ENCODE measurements around the gene FLT1.

The FLT1 gene

GRCh38 chr13:28349907-28350654 is 144.8 kb downstream of the FLT1 start:
- in situ Hi-C loops (cut with MboI; ENCODE audit: low sequenced_read_pairs), result no loop called here

- in situ Hi-C loops (cut with MboI; ENCODE audit: low sequenced_read_pairs), result no loop called here
Observed at GRCh38 chr13:28349371-28349770, 145.6 kb downstream of the FLT1 start.

GRCh38 chr13:28347456-28348371 is 147.2 kb downstream of the FLT1 start:
- in situ Hi-C loops (cut with MboI; ENCODE audit: low sequenced_read_pairs), result no loop called here

- in situ Hi-C loops (cut with MboI; ENCODE audit: low sequenced_read_pairs), result no loop called here
Observed at GRCh38 chr13:28346154-28346553, 148.8 kb downstream of the FLT1 start.

GRCh38 chr13:28344163-28344562 is 150.8 kb downstream of the FLT1 start:
- in situ Hi-C loops (cut with MboI; ENCODE audit: low sequenced_read_pairs), result no loop called here

- in situ Hi-C loops (cut with MboI; ENCODE audit: low sequenced_read_pairs), result no loop called here
Observed at GRCh38 chr13:28342251-28342650, 152.7 kb downstream of the FLT1 start.

GRCh38 chr13:28340272-28340793 is 154.6 kb downstream of the FLT1 start:
- in situ Hi-C loops (cut with MboI; ENCODE audit: low sequenced_read_pairs), result no loop called here

GRCh38 chr13:28339419-28339818 is 155.5 kb downstream of the FLT1 start:
- in situ Hi-C loops (cut with MboI; ENCODE audit: low sequenced_read_pairs), result no loop called here

- in situ Hi-C loops (cut with MboI; ENCODE audit: low sequenced_read_pairs), result no loop called here
Observed at GRCh38 chr13:28338742-28339141, 156.2 kb downstream of the FLT1 start.

GRCh38 chr13:28338006-28338574 is 156.8 kb downstream of the FLT1 start:
- in situ Hi-C loops (cut with MboI; ENCODE audit: low sequenced_read_pairs), result no loop called here

- in situ Hi-C loops (cut with MboI; ENCODE audit: low sequenced_read_pairs), result no loop called here
Observed at GRCh38 chr13:28337166-28338005, 157.5 kb downstream of the FLT1 start.

- in situ Hi-C loops (cut with MboI; ENCODE audit: low sequenced_read_pairs), result no loop called here
Observed at GRCh38 chr13:28336193-28336657, 158.7 kb downstream of the FLT1 start.

GRCh38 chr13:28333204-28333881 is 161.6 kb downstream of the FLT1 start:
- in situ Hi-C loops (cut with MboI; ENCODE audit: low sequenced_read_pairs), result no loop called here

GRCh38 chr13:28329395-28330158 is 165.4 kb downstream of the FLT1 start:
- in situ Hi-C loops (cut with MboI; ENCODE audit: low sequenced_read_pairs), result no loop called here

- in situ Hi-C loops (cut with MboI; ENCODE audit: low sequenced_read_pairs), result no loop called here
Observed at GRCh38 chr13:28328271-28328607, 166.7 kb downstream of the FLT1 start.

GRCh38 chr13:28327373-28328270 is 167.3 kb downstream of the FLT1 start:
- in situ Hi-C loops (cut with MboI; ENCODE audit: low sequenced_read_pairs), result no loop called here

GRCh38 chr13:28326056-28326455 is 168.9 kb downstream of the FLT1 start:
- in situ Hi-C loops (cut with MboI; ENCODE audit: low sequenced_read_pairs), result no loop called here

GRCh38 chr13:28325022-28325421 is 169.9 kb downstream of the FLT1 start:
- in situ Hi-C loops (cut with MboI; ENCODE audit: low sequenced_read_pairs), result no loop called here

All from hTERT RPE-1 (cell line).